ENCODE results near the gene LRRC4B.

GRCh38 chr19:50506700-50507099 is 61.5 kb downstream of the LRRC4B start:
- TF ChIP-seq CTCF (IDR thresholded peaks at IDR 0.05) (no peak), POLR2A (IDR thresholded peaks at IDR 0.05) (no peak)

Measured in lower leg skin (tissue), 3 donors.